ENCODE results near the gene HADHB.

- TF ChIP-seq YY1 (IDR thresholded peaks at IDR 0.05; ENCODE audit: insufficient read depth, insufficient read length) (no peak), ZNF274 (IDR thresholded peaks at IDR 0.05; ENCODE audit: low read depth, low read length) (no peak), SUZ12 (IDR thresholded peaks at IDR 0.05; ENCODE audit: extremely low read depth, insufficient read depth, insufficient read length) (no peak)
Observed at GRCh38 chr2:26316845-26317244, 72.1 kb downstream of the HADHB start.
